MM.1S (cell line): Measurements from ENCODE around the gene PREX1.

Experiments used
- CTCF ChIP-seq: fragments of 300-600 bp; sonication (generic); IDR thresholded peaks from 2 replicates; pipeline ENCODE4 v1.5.1; 2016; ENCODE audit warnings: antibody characterized with exemption, low read length, mixed read lengths
- EZH2phosphoT487 ChIP-seq: fragments of 300-600 bp; sonication (generic); IDR thresholded peaks from 2 replicates; pipeline ENCODE4 v1.6.1; 2018; ENCODE audit warnings: antibody characterized with exemption, low read length

- TF ChIP-seq CTCF = no peak
- no peak for TF ChIP-seq EZH2phosphoT487
Observed at GRCh38 chr20:48738399-48739304, 89.1 kb downstream of the PREX1 start.
